IMR-90 (cell line): ENCODE data around the gene AGAP1. TPM values are rescaled to one million over a fixed set of nuclear protein-coding genes. Genes with fewer than 3 reads are reported as not detected.

Experiments used
- ATAC-seq: fragments of 200-7000 bp; cut with Tn5 transposase; 2 replicates; pipeline ENCODE4 v1.9.1; 2020; ENCODE audit warnings: low read depth, mild to moderate bottlenecking, moderate library complexity
- BruUV-seq: library from RNA; stranded (reverse); fragments of 400-500 nt; replicated peaks from 2 replicates; lab custom pipeline; 2021; lab: Mats Ljungman, UMichigan
- CTCF ChIA-PET: fragments of 300-600 bp; formaldehyde crosslinking; extraction: SDS; loops from one replicate; lab custom pipeline; 2021; ENCODE audit warnings: antibody characterized with exemption; lab: Yijun Ruan, JAX
- POLR2A ChIA-PET: fragments of 300-600 bp; sonication (Branson Sonifier 250); formaldehyde crosslinking; loops from one replicate; lab custom pipeline; 2022; ENCODE audit warnings: antibody characterized with exemption; ENCODE audit not compliant: unreplicated experiment; lab: Charles Lee
- DNase-seq: peaks from one replicate; pipeline ENCODE4 v3.0.0; 2013
- H2AFZ ChIP-seq: replicated peaks from 2 replicates; pipeline ENCODE3; 2013; ENCODE audit warnings: low read length, mild to moderate bottlenecking; ENCODE audit not compliant: poor library complexity
- H2AK5ac ChIP-seq: 2 replicates; pipeline ENCODE4 v1.6.1; 2013; ENCODE audit warnings: low read depth, low read length, inconsistent platforms
- H2AK9ac ChIP-seq: replicated peaks from 2 replicates; pipeline ENCODE3; 2013; ENCODE audit warnings: mild to moderate bottlenecking, low read depth, low read length, moderate library complexity; ENCODE audit not compliant: poor library complexity
- H2BK120ac ChIP-seq: 2 replicates; pipeline ENCODE4 v1.6.1; 2013; ENCODE audit warnings: low read depth, low read length, inconsistent platforms
- H2BK15ac ChIP-seq: 3 replicates; pipeline ENCODE4 v1.6.1; 2013; ENCODE audit warnings: low read depth, low read length, inconsistent platforms
- H2BK20ac ChIP-seq: 2 replicates; pipeline ENCODE4 v1.6.1; 2013; ENCODE audit warnings: low read depth, mild to moderate bottlenecking, inconsistent platforms, low read length, moderate library complexity
- H2BK5ac ChIP-seq: 2 replicates; pipeline ENCODE4 v1.6.1; 2013; ENCODE audit warnings: mild to moderate bottlenecking, low read depth, low read length, inconsistent platforms; ENCODE audit not compliant: poor library complexity, severe bottlenecking
- H3K14ac ChIP-seq: replicated peaks from 2 replicates; pipeline ENCODE4 v1.6.1; 2013; ENCODE audit warnings: low read depth, low read length, inconsistent platforms
- H3K18ac ChIP-seq: 2 replicates; pipeline ENCODE4 v1.6.1; 2013; ENCODE audit warnings: low read depth, low read length, control low read depth
- H3K23ac ChIP-seq: 2 replicates; pipeline ENCODE4 v1.6.1; 2013; ENCODE audit warnings: low read depth, low read length, inconsistent platforms
- H3K27ac ChIP-seq: 2 replicates; pipeline ENCODE4 v1.5.1; 2013; ENCODE audit warnings: mild to moderate bottlenecking, control low read depth, low read length; ENCODE audit not compliant: insufficient read depth
- H3K27me3 ChIP-seq: 2 replicates; pipeline ENCODE4 v1.6.1; 2013; ENCODE audit warnings: low read length; ENCODE audit not compliant: control insufficient read depth, insufficient read depth
- H3K36me3 ChIP-seq: 2 replicates; pipeline ENCODE4 v1.6.1; 2013; ENCODE audit warnings: low read length, mixed read lengths; ENCODE audit not compliant: control insufficient read depth, insufficient read depth
- H3K4ac ChIP-seq: 2 replicates; pipeline ENCODE4 v1.6.1; 2013; ENCODE audit warnings: low read depth, low read length, inconsistent platforms
- H3K4me1 ChIP-seq: 2 replicates; pipeline ENCODE4 v1.6.1; 2013; ENCODE audit warnings: low read length, mixed read lengths; ENCODE audit not compliant: control insufficient read depth, insufficient read depth
- H3K4me2 ChIP-seq: 2 replicates; pipeline ENCODE4 v1.6.1; 2013; ENCODE audit warnings: low read depth, mild to moderate bottlenecking, control low read depth, low read length, moderate library complexity
- H3K4me3 ChIP-seq: 2 replicates; pipeline ENCODE4 v1.5.1; 2013; ENCODE audit warnings: low read depth, mild to moderate bottlenecking, control low read depth, low read length, moderate library complexity; ENCODE audit not compliant: insufficient read depth
- H3K56ac ChIP-seq: 2 replicates; pipeline ENCODE4 v1.6.1; 2013; ENCODE audit warnings: low read length, inconsistent platforms; ENCODE audit not compliant: insufficient read depth; ENCODE audit errors: extremely low read depth
- H3K79me1 ChIP-seq, 2 experiments: 2 replicates each; pipeline ENCODE4 v1.6.1; 2013; ENCODE audit warnings: low read length in 2 of 2, inconsistent platforms in 1 of 2, low read depth in 1 of 2
- H3K9ac ChIP-seq: 2 replicates; pipeline ENCODE4 v1.6.1; 2013; ENCODE audit warnings: low read depth, low read length, control low read depth
- H3K9me1 ChIP-seq: 2 replicates; pipeline ENCODE4 v1.6.1; 2013; ENCODE audit warnings: low read length, inconsistent platforms; ENCODE audit not compliant: insufficient read depth
- H3K9me3 ChIP-seq: 2 replicates; pipeline ENCODE4 v1.6.1; 2013; ENCODE audit warnings: low read length; ENCODE audit not compliant: control insufficient read depth, insufficient read depth
- H4K20me1 ChIP-seq: 2 replicates; pipeline ENCODE4 v1.6.1; 2013; ENCODE audit warnings: low read length, inconsistent platforms; ENCODE audit not compliant: insufficient read depth
- H4K5ac ChIP-seq: 2 replicates; pipeline ENCODE4 v1.6.1; 2013; ENCODE audit warnings: mild to moderate bottlenecking, low read depth, low read length, control low read depth
- H4K8ac ChIP-seq, 2 experiments: 2 replicates each; pipeline ENCODE4 v1.6.1; 2013; ENCODE audit warnings: low read depth in 2 of 2, low read length in 2 of 2, control low read depth in 1 of 2, inconsistent platforms in 1 of 2
- H4K91ac ChIP-seq: 2 replicates; pipeline ENCODE4 v1.6.1; 2013; ENCODE audit warnings: low read depth, low read length, inconsistent platforms; ENCODE audit not compliant: insufficient read depth
- BHLHE40 ChIP-seq: fragments of 150-350 bp; IDR thresholded peaks from 2 replicates; pipeline ENCODE4 v1.6.1; 2016; ENCODE audit warnings: mild to moderate bottlenecking, low read depth, low read length
- CEBPB ChIP-seq: IDR thresholded peaks from 2 replicates; pipeline ENCODE4 v1.6.1; 2012; ENCODE audit warnings: low read depth, low read length, improper control_type of control experiment
- POLR2A ChIP-seq: IDR thresholded peaks from 2 replicates; pipeline ENCODE4 v1.6.1; 2012; ENCODE audit warnings: mild to moderate bottlenecking, low read depth, low read length
- SMC3 ChIP-seq: fragments of 150-350 bp; IDR thresholded peaks from 2 replicates; pipeline ENCODE4 v1.6.1; 2016; ENCODE audit warnings: low read depth, mild to moderate bottlenecking, antibody characterized with exemption, low read length, moderate library complexity
- WGBS, 2 experiments: methylation state at CpG; one replicate each; pipeline versions ENCODE4 v1.1.5 to v1.1.7; 2013; ENCODE audit warnings: missing lambda C conversion rate in 2 of 2; ENCODE audit not compliant: insufficient read length in 1 of 2; ENCODE audit errors: extremely low coverage in 2 of 2; 5-methylcytosine and 5-hydroxymethylcytosine counted together
- dilution Hi-C: fragments of 300-500 bp; cut with HindIII; formaldehyde crosslinking; loops from one replicate; pipeline ENCODE4 v1.14.3; 2018; ENCODE audit warnings: low sequenced_read_pairs; ENCODE audit not compliant: unreplicated experiment
- in situ Hi-C: fragments of 300-500 bp; cut with MboI; formaldehyde crosslinking; loops from 3 replicates; pipeline ENCODE4 v1.14.3; 2019; ENCODE audit warnings: low sequenced_read_pairs, inconsistent platforms, mixed read lengths
- intact Hi-C: fragments of 100-400 bp; cut with micrococcal nuclease; formaldehyde crosslinking; loops from 2 replicates; pipeline ENCODE4 v1.10.0; 2022
- polyA plus RNA-seq, 3 experiments: library from polyadenylated mRNA; depleted of rRNA; stranded (reverse); fragments of >200 nt; gene quantifications; 2 replicates each; pipeline ENCODE4 v1.2.3, GENCODE V29; 2012; ENCODE audit warnings: low replicate concordance in 1 of 3
- total RNA-seq: library from RNA; depleted of rRNA; stranded (reverse); fragments of >200 nt; gene quantifications from 2 replicates; pipeline ENCODE4 v1.2.3, GENCODE V29; 2012
- TF ChIP-seq, protein P1 (sequence below): fragments of 150-350 bp; IDR thresholded peaks from 2 replicates; pipeline ENCODE4 v1.6.1; 2017; ENCODE audit warnings: mild to moderate bottlenecking, antibody characterized with exemption, low read length, low read depth
- TF ChIP-seq, protein P2 (sequence below): conservative IDR thresholded peaks from 2 replicates; pipeline ENCODE4 v1.5.1; 2012; ENCODE audit warnings: mild to moderate bottlenecking, low read depth, low read length, improper control_type of control experiment
- TF ChIP-seq, protein P3 (sequence below): fragments of 150-350 bp; IDR thresholded peaks from 2 replicates; pipeline ENCODE4 v1.6.1; 2016; ENCODE audit warnings: low read depth, mild to moderate bottlenecking, low read length, moderate library complexity, borderline replicate concordance

Gene AGAP1
- total and polyA plus RNA-seq, 2 of the 4 experiments (the other 2 are of a cell fraction): 15.1 to 16.4 TPM

DNA sequence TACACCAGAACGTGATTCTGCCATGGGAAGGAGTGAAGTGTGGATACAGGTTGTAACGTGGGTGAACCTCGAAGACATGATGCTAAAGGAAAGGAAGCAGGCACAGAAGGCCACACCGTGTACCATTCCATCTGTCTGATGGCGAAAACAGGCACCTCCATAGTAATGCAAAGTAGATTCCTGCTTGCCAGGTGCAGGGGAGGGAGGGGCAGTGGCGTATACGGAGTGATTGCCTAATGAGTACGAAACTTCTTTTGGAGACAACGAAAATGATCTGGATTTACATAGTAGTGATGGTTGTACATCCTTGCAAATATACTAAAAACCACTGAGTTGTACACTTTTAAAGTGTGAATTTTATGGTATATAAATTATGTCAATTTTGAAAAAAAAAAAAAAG, 567.7 kb downstream of the AGAP1 start:
- no TSS peak for BruUV-seq
- H3K9ac ChIP-seq: no peak overlapping the region
- H3K27ac ChIP-seq: no peak overlapping the region
- TF ChIP-seq SMC3 (no peak), CEBPB (no peak), BHLHE40 (no peak), POLR2A (no peak)
- TF ChIP-seq, protein P1, sequence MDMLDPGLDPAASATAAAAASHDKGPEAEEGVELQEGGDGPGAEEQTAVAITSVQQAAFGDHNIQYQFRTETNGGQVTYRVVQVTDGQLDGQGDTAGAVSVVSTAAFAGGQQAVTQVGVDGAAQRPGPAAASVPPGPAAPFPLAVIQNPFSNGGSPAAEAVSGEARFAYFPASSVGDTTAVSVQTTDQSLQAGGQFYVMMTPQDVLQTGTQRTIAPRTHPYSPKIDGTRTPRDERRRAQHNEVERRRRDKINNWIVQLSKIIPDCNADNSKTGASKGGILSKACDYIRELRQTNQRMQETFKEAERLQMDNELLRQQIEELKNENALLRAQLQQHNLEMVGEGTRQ: no peak
- TF ChIP-seq, protein P2, sequence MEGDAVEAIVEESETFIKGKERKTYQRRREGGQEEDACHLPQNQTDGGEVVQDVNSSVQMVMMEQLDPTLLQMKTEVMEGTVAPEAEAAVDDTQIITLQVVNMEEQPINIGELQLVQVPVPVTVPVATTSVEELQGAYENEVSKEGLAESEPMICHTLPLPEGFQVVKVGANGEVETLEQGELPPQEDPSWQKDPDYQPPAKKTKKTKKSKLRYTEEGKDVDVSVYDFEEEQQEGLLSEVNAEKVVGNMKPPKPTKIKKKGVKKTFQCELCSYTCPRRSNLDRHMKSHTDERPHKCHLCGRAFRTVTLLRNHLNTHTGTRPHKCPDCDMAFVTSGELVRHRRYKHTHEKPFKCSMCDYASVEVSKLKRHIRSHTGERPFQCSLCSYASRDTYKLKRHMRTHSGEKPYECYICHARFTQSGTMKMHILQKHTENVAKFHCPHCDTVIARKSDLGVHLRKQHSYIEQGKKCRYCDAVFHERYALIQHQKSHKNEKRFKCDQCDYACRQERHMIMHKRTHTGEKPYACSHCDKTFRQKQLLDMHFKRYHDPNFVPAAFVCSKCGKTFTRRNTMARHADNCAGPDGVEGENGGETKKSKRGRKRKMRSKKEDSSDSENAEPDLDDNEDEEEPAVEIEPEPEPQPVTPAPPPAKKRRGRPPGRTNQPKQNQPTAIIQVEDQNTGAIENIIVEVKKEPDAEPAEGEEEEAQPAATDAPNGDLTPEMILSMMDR: no peak
- TF ChIP-seq, protein P3, sequence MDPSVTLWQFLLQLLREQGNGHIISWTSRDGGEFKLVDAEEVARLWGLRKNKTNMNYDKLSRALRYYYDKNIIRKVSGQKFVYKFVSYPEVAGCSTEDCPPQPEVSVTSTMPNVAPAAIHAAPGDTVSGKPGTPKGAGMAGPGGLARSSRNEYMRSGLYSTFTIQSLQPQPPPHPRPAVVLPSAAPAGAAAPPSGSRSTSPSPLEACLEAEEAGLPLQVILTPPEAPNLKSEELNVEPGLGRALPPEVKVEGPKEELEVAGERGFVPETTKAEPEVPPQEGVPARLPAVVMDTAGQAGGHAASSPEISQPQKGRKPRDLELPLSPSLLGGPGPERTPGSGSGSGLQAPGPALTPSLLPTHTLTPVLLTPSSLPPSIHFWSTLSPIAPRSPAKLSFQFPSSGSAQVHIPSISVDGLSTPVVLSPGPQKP: no peak
- in situ Hi-C loops: no loop called here
- no peak overlapping the region for H3K23ac ChIP-seq
- H4K91ac ChIP-seq: no peak overlapping the region
- no peak overlapping the region for H3K14ac ChIP-seq
- H3K27me3 ChIP-seq: no peaks in the 10 kb centered on the region
- dilution Hi-C loops: no loop called here
- H2BK5ac ChIP-seq: no peak overlapping the region
- no peaks in the 10 kb centered on the region for H4K20me1 ChIP-seq
- no peak overlapping the region for H3K18ac ChIP-seq
- H2AK5ac ChIP-seq: no peak overlapping the region
- CTCF ChIA-PET: interaction anchor here (0.6 kb wide), 1 partner anchor 222 kb away, joined by 7 read pairs; no protein-coding TSS in a partner anchor
- no peak overlapping the region for H2BK15ac ChIP-seq
- H3K4me1 ChIP-seq: no peaks in the 10 kb centered on the region
- H2BK20ac ChIP-seq: no peak overlapping the region
- H4K5ac ChIP-seq: no peak overlapping the region
- H3K9me3 ChIP-seq: peaks cover 4% of the 10 kb centered on the region
- no peaks in the 10 kb centered on the region for H3K9me1 ChIP-seq
- H3K56ac ChIP-seq: no peak overlapping the region
- no peak overlapping the region for H3K4ac ChIP-seq
- intact Hi-C loops: no loop called here
- 100% methylated on average over 1 of the region's 9 CpGs; no CpG with 5 or more reads in 1 of the 2 experiments for WGBS, 2 experiments
- no peak overlapping the region for H4K8ac ChIP-seq
- H2AK9ac ChIP-seq: no peak overlapping the region
- H3K4me2 ChIP-seq: no peak overlapping the region
- no peak overlapping the region for H2AFZ ChIP-seq
- H3K36me3 ChIP-seq: peaks cover 1% of the 10 kb centered on the region; the same call in 1 of the 2 replicates
- H3K79me1 ChIP-seq: no peaks in the 10 kb centered on the region
- H2BK120ac ChIP-seq: no peak overlapping the region
- POLR2A ChIA-PET: no interaction called here
- DNase-seq (no peak), ATAC-seq (no peak)
- no peak overlapping the region for H3K4me3 ChIP-seq
